ENCODE measurements around the gene ZNF451.
"Not testable (repeated sequence)": the region's sequence is repeated elsewhere in the genome, so short reads cannot be mapped to it uniquely, and the experiment has no call there.

Gene ZNF451

GRCh38 chr6:57089687-57090457, at the start of gene ZNF451:
Gene ZNF451 (plus strand): TSS chr6:57090188. CDS start chr6:57090254, 66 bp downstream.
- peak; percentile 93 for DNase-seq

- DNase-seq, result not testable (repeated sequence)
Observed at GRCh38 chr6:57044061-57044460, 45.9 kb upstream of the ZNF451 start.

- DNase-seq, result no peak
Observed at GRCh38 chr6:57044568-57044967, 45.4 kb upstream of the ZNF451 start.

- DNase-seq, result peak; percentile 62
Observed at GRCh38 chr6:57046332-57047256, 43.4 kb upstream of the ZNF451 start, which contains the start of gene KIAA1586. Gene KIAA1586 (plus strand): TSS chr6:57046693. CDS start chr6:57046756, 63 bp downstream.

GRCh38 chr6:57047257-57047585, 42.8 kb upstream of the ZNF451 start:
- DNase-seq, result not testable (repeated sequence)

GRCh38 chr6:57047859-57048258, 42.1 kb upstream of the ZNF451 start:
- not testable (repeated sequence) for DNase-seq

GRCh38 chr6:57048577-57048976, 41.4 kb upstream of the ZNF451 start:
- no peak for DNase-seq

GRCh38 chr6:57063847-57064246, 26.1 kb upstream of the ZNF451 start:
- no peak for DNase-seq

- DNase-seq, result peak; percentile 17
Observed at GRCh38 chr6:57064809-57065208, 25.2 kb upstream of the ZNF451 start.

GRCh38 chr6:57068061-57068460, 21.9 kb upstream of the ZNF451 start:
- DNase-seq, result no peak

GRCh38 chr6:57069228-57069627, 20.8 kb upstream of the ZNF451 start:
- no peak for DNase-seq

- no peak for DNase-seq
Observed at GRCh38 chr6:57069920-57070331, 20.1 kb upstream of the ZNF451 start.

GRCh38 chr6:57072108-57072507, 17.9 kb upstream of the ZNF451 start:
- DNase-seq, result no peak

GRCh38 chr6:57074383-57074782, 15.6 kb upstream of the ZNF451 start:
- DNase-seq, result no peak

GRCh38 chr6:57075092-57075491, 14.9 kb upstream of the ZNF451 start:
- no peak for DNase-seq

GRCh38 chr6:57078531-57079207, 11.3 kb upstream of the ZNF451 start:
- no peak for DNase-seq

- DNase-seq, result no peak
Observed at GRCh38 chr6:57085471-57085870, 4.5 kb upstream of the ZNF451 start.

GRCh38 chr6:57086843-57087242, 3.1 kb upstream of the ZNF451 start:
- no peak for DNase-seq

- no peak for DNase-seq
Observed at GRCh38 chr6:57087916-57088315, 2.1 kb upstream of the ZNF451 start.

- no peak for DNase-seq
Observed at GRCh38 chr6:57089265-57089664, 723 bp upstream of the ZNF451 start.

GRCh38 chr6:57090458-57091067, 575 bp downstream of the ZNF451 start:
- not testable (repeated sequence) for DNase-seq

- not testable (repeated sequence) for DNase-seq
Observed at GRCh38 chr6:57091375-57091774, 1.4 kb downstream of the ZNF451 start.

- no peak for DNase-seq
Observed at GRCh38 chr6:57094689-57095088, 4.7 kb downstream of the ZNF451 start.
